Measurements from ENCODE around the gene GMPS. TPM values are rescaled to one million over a fixed set of nuclear protein-coding genes. Genes with fewer than 3 reads are reported as not detected.

Gene GMPS
- total RNA-seq, 1 experiment from 2014 or later = 119 TPM

DNA sequence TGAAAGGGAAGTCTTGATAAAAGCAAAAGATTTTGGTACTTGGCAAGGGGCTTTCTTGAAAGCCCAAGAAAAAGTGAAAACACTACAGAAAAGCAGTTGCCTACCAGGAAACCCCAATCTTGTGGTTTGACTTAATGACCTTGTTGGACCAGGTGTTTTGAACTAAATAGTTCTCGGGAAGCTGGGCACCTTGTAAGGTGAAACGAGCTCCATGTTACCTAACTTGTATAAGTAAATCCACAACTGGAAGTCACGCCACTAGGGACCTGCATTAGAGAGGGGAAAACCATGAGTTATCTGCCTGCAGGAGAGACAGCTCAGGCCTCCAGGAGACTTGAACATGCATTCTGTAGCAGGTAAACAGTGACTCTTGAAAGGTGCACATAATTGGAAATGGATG lies 88.2 kb downstream of the GMPS start:
- Histone ChIP-seq H3K9me3 (ENCODE audit: control insufficient read depth in 1 of 2, insufficient read depth in 1 of 2, low read depth in 1 of 2, low read length in 2 of 2) (no peaks in the 10 kb centered on the region), H3K79me2 (ENCODE audit: insufficient read depth, low read length) (no peaks in the 10 kb centered on the region), H3K4me1 (ENCODE audit: control insufficient read depth in 1 of 2, insufficient read depth in 2 of 2, low read length in 2 of 2) (no peaks in the 10 kb centered on the region), H3K4me2 (ENCODE audit: low read length) (no peak overlapping the region), H3K36me3 (ENCODE audit: control insufficient read depth in 1 of 2, insufficient read depth in 2 of 2, low read length in 2 of 2) (no peaks in the 10 kb centered on the region), H3K27me3 (ENCODE audit: insufficient read depth, low read length) (no peaks in the 10 kb centered on the region), H3K9ac (ENCODE audit: low read length) (no peak overlapping the region), H3K9me2 (ENCODE audit: insufficient read depth) (no peaks in the 10 kb centered on the region), H3K4me3 (replicated peaks in 1 of 2; ENCODE audit: low read depth in 1 of 2, low read length in 2 of 2) (no peak overlapping the region), H2AFZ (ENCODE audit: low read depth, low read length, poor library complexity, severe bottlenecking) (no peak overlapping the region), H4K20me1 (ENCODE audit: insufficient read depth) (no peaks in the 10 kb centered on the region), H3K27ac (ENCODE audit: low read depth, low read length) (no peak overlapping the region)
- CTCF ChIA-PET = no interaction called here
- no peak for ATAC-seq
- no TSS peak for BruUV-seq (replicated peaks)
- TF ChIP-seq RAD21 (IDR thresholded peaks at IDR 0.05; ENCODE audit: low read depth) (no peak), POLR2A (IDR thresholded peaks at IDR 0.05; ENCODE audit: borderline replicate concordance, extremely low read depth, insufficient read depth, insufficient read length) (no peak)
- RAD21 ChIA-PET (ENCODE audit: low non-redundant PET in 1 of 2, low total read pairs in 2 of 2, uncharacterized antibody in 2 of 2, unreplicated experiment in 2 of 2) = no interaction called here
- intact Hi-C loops (cut with micrococcal nuclease) = no loop called here
- POLR2A ChIA-PET = no interaction called here
- DNase-seq (ENCODE audit: low read depth, low spot score) = no peak

DNA sequence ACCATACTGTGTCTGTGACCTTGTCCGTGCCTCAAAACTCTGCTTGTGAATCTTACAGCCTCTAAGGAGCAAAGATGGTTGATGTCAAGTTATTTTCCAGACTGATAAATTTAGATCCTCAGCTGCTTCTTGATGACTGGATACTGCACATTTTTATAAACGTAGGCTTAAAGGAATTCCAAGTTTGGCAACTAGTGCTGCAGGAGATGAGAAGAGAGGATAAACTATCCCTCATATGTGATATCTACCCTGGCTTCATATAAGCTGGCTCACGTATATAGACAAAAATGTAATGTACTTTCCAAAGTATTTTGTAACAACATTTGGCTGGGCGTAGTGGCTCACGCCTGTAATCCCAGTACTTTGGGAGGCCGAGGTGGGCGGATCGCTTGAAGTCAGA lies 89.6 kb downstream of the GMPS start:
- POLR2A ChIA-PET = no interaction called here
- ATAC-seq = no peak
- RAD21 ChIA-PET (ENCODE audit: low non-redundant PET in 1 of 2, low total read pairs in 2 of 2, uncharacterized antibody in 2 of 2, unreplicated experiment in 2 of 2) = no interaction called here

More for the DNA sequence above, 89.6 kb downstream of the GMPS start:
- TF ChIP-seq, protein P1, sequence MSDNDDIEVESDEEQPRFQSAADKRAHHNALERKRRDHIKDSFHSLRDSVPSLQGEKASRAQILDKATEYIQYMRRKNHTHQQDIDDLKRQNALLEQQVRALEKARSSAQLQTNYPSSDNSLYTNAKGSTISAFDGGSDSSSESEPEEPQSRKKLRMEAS (IDR thresholded peaks at IDR 0.05) = no peak
- TF ChIP-seq EZH2 (IDR thresholded peaks at IDR 0.05) (no peak), SP1 (IDR thresholded peaks at IDR 0.05; ENCODE audit: low read depth) (no peak), EZH2phosphoT487 (IDR thresholded peaks at IDR 0.05; ENCODE audit: borderline replicate concordance) (no peak), YY1 (IDR thresholded peaks at IDR 0.05; ENCODE audit: extremely low read depth, insufficient replicate concordance, low read depth, low read length) (no peak), POLR2A (IDR thresholded peaks at IDR 0.05; ENCODE audit: borderline replicate concordance, extremely low read depth, insufficient read depth, insufficient read length) (no peak), ZNF274 (IDR thresholded peaks at IDR 0.05; ENCODE audit: low read depth, low read length) (no peak), CEBPB (IDR thresholded peaks at IDR 0.05; ENCODE audit: low read depth) (no peak), SIN3A (IDR thresholded peaks at IDR 0.05; ENCODE audit: low read depth) (no peak), POLR2AphosphoS5 (IDR thresholded peaks at IDR 0.05; ENCODE audit: low read depth, low read length) (no peak), ELF1 (IDR thresholded peaks at IDR 0.05; ENCODE audit: borderline replicate concordance, low read depth) (no peak), TCF7L2 (IDR thresholded peaks at IDR 0.05; ENCODE audit: borderline replicate concordance, extremely low read depth, insufficient read depth, insufficient read length) (no peak)
- TF ChIP-seq, protein P2, sequence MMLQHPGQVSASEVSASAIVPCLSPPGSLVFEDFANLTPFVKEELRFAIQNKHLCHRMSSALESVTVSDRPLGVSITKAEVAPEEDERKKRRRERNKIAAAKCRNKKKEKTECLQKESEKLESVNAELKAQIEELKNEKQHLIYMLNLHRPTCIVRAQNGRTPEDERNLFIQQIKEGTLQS (IDR thresholded peaks at IDR 0.05) = no peak
- TF ChIP-seq, protein P3, sequence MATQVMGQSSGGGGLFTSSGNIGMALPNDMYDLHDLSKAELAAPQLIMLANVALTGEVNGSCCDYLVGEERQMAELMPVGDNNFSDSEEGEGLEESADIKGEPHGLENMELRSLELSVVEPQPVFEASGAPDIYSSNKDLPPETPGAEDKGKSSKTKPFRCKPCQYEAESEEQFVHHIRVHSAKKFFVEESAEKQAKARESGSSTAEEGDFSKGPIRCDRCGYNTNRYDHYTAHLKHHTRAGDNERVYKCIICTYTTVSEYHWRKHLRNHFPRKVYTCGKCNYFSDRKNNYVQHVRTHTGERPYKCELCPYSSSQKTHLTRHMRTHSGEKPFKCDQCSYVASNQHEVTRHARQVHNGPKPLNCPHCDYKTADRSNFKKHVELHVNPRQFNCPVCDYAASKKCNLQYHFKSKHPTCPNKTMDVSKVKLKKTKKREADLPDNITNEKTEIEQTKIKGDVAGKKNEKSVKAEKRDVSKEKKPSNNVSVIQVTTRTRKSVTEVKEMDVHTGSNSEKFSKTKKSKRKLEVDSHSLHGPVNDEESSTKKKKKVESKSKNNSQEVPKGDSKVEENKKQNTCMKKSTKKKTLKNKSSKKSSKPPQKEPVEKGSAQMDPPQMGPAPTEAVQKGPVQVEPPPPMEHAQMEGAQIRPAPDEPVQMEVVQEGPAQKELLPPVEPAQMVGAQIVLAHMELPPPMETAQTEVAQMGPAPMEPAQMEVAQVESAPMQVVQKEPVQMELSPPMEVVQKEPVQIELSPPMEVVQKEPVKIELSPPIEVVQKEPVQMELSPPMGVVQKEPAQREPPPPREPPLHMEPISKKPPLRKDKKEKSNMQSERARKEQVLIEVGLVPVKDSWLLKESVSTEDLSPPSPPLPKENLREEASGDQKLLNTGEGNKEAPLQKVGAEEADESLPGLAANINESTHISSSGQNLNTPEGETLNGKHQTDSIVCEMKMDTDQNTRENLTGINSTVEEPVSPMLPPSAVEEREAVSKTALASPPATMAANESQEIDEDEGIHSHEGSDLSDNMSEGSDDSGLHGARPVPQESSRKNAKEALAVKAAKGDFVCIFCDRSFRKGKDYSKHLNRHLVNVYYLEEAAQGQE (IDR thresholded peaks at IDR 0.05; ENCODE audit: low read depth) = no peak
- TF ChIP-seq, protein P4, sequence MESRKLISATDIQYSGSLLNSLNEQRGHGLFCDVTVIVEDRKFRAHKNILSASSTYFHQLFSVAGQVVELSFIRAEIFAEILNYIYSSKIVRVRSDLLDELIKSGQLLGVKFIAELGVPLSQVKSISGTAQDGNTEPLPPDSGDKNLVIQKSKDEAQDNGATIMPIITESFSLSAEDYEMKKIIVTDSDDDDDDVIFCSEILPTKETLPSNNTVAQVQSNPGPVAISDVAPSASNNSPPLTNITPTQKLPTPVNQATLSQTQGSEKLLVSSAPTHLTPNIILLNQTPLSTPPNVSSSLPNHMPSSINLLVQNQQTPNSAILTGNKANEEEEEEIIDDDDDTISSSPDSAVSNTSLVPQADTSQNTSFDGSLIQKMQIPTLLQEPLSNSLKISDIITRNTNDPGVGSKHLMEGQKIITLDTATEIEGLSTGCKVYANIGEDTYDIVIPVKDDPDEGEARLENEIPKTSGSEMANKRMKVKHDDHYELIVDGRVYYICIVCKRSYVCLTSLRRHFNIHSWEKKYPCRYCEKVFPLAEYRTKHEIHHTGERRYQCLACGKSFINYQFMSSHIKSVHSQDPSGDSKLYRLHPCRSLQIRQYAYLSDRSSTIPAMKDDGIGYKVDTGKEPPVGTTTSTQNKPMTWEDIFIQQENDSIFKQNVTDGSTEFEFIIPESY (IDR thresholded peaks at IDR 0.05; ENCODE audit: extremely low read depth, insufficient replicate concordance, low read length) = no peak
- Histone ChIP-seq H3K79me2 (ENCODE audit: insufficient read depth, low read length) (no peaks in the 10 kb centered on the region), H3K27ac (ENCODE audit: low read depth, low read length) (no peak overlapping the region), H2AFZ (ENCODE audit: low read depth, low read length, poor library complexity, severe bottlenecking) (no peak overlapping the region), H3K4me1 (ENCODE audit: control insufficient read depth in 1 of 2, insufficient read depth in 2 of 2, low read length in 2 of 2) (no peaks in the 10 kb centered on the region), H3K27me3 (ENCODE audit: insufficient read depth, low read length) (no peaks in the 10 kb centered on the region), H4K20me1 (ENCODE audit: insufficient read depth) (no peaks in the 10 kb centered on the region), H3K9me2 (ENCODE audit: insufficient read depth) (no peaks in the 10 kb centered on the region), H3K4me2 (ENCODE audit: low read length) (no peak overlapping the region), H3K9ac (ENCODE audit: low read length) (no peak overlapping the region), H3K36me3 (ENCODE audit: control insufficient read depth in 1 of 2, insufficient read depth in 2 of 2, low read length in 2 of 2) (no peaks in the 10 kb centered on the region), H3K9me3 (ENCODE audit: control insufficient read depth in 1 of 2, insufficient read depth in 1 of 2, low read depth in 1 of 2, low read length in 2 of 2) (no peaks in the 10 kb centered on the region), H3K4me3 (replicated peaks in 1 of 2; ENCODE audit: low read depth in 1 of 2, low read length in 2 of 2) (no peak overlapping the region)
- no TSS peak for BruUV-seq (replicated peaks)
- intact Hi-C loops (cut with micrococcal nuclease) = no loop called here
- CTCF ChIA-PET = no interaction called here
- no peak for DNase-seq (ENCODE audit: low read depth, low spot score)
